T-helper 1 cell treated with Interleukin-12 subunit alpha and Interleukin-12 subunit beta and Interleukin-4 antibody, amounts not matched to agents 30 ng/mL and 1 ng/mL, for 36 hours (primary cell): Measurements from ENCODE around the gene FBXO31. TPM values are rescaled to one million over a fixed set of nuclear protein-coding genes. Genes with fewer than 3 reads are reported as not detected.

Source experiments
- intact Hi-C: fragments of 100-400 bp; cut with micrococcal nuclease; formaldehyde crosslinking; loops from one replicate; pipeline ENCODE4 v1.15.1; 2024
- total RNA-seq: library from RNA; stranded (reverse); gene quantifications from 2 replicates; pipeline ENCODE4 v1.2.3, GENCODE V29; 2022

FBXO31 gene
- total RNA-seq, 1 donor from 2014 or later = 33.0 TPM

DNA sequence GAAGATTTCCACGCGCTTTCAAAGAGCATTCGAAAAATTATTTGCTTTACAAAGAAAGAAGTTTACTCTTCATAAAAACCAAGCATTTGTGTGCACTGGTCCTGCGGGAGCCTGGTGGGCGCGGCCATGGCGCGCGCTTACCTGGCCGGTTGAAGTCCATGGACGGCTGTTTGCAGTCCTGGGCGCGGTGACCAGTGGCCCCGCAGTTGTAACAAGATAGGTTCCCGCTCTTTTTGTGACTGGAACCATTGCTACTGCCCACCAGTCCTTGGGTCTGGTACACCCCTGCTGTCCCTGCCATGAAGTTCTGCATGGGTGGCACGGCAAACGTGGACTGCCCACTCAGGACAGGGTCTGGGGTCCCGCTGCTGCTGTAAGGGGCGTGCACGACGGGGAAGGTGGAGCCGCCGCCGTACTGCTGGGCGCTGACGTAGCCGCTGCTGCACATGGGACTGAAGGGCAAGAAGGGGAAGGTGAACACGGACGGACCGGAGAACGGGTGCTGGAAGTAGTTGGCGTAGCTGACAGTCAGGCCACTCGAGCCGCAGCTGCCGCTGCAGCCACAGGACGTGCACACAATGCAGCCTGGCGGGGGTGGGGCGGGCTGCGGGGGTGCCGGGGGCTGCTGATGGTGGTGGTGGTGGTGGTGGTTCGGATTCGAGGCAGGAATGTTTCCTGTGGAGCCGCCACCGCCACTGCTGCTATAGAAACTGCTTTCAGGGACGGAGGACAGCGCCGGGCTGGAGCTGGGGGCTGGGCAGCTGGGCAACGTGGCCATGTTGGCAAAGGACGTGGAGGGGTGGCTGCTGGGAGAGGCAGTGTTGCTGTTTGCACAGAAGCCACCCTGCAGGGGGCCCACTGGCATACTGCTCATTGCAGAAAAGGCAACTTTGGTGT, 28.0 kb upstream of the FBXO31 start:
- intact Hi-C loops = no loop called here

DNA sequence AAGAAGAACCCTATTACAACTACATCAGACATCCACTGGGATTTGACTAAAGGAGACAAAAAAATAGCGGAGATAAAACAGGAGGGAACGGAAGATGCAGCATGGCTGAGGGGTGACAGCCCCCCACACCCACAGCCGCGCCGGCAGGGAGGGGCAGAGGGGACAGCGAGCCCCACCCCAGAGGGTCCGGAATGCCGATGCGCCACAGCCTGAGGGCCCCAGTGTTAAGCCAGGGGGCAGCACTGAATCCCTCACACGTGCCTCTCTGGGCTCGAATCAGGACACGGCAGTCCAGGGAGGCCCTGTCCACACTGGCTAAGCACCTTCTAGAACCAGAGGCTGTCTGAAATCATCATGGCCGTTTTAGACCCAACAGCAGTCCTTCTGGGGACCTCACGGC, 27.4 kb upstream of the FBXO31 start:
- intact Hi-C loops = no loop called here

DNA sequence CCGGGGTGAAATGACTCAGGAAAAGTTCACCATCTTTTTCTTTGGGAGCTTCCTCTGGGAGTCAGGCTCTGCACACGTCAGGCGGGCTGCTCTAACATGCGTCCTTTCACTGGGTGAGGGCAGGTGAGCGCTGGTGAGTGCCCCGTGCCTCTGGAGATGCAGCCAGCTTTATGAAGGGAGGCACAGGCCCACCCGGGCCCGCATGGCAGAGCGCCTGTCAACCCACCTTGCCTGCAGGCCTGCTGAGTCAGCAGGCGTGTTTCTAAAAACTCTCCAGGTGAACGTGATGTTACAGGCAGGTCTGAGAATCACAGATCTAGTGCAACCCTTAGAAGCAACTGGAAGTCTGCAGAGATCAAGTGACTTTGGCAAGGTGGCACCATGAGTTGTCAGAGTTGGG, 27.0 kb upstream of the FBXO31 start:
- intact Hi-C loops = no loop called here

DNA sequence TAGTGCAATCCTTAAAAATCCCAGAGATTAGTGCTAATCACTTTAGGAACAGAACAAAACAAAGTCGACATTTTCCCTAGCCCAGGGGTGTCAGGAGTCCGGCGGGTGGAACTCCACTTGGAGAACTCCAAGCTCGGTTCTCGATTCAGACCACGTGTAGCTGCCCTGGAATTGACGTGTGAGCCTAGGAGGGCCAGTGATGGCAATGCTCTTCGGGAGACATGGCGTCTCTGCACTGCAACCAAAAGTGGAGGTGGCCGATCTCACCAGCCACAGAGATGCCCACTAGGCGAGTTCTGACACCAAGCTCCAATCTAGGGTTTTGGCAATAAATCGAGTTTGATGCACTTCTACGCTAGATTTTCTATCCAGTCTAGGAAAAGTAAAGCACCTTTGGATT, 26.2 kb upstream of the FBXO31 start:
- intact Hi-C loops = no loop called here

DNA sequence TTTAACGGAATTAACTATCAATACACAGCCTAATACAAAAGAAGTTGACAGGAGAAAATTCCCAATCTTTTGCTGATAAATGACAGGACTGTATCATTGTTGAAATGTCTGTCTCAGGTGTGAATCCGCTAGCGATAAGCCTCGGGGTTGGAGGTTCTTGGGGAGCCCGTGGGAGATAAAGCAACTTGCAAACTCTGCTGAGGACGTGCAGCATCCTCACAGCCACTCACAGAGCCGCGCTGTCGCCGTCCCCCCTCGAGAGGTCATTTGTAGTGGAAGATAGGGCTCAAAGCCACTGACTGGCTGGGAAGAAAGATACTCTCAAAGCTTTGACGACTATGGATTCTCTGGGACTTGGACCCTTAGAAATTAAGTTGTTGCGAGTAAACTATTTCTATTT, 25.6 kb upstream of the FBXO31 start:
- intact Hi-C loops = no loop called here

DNA sequence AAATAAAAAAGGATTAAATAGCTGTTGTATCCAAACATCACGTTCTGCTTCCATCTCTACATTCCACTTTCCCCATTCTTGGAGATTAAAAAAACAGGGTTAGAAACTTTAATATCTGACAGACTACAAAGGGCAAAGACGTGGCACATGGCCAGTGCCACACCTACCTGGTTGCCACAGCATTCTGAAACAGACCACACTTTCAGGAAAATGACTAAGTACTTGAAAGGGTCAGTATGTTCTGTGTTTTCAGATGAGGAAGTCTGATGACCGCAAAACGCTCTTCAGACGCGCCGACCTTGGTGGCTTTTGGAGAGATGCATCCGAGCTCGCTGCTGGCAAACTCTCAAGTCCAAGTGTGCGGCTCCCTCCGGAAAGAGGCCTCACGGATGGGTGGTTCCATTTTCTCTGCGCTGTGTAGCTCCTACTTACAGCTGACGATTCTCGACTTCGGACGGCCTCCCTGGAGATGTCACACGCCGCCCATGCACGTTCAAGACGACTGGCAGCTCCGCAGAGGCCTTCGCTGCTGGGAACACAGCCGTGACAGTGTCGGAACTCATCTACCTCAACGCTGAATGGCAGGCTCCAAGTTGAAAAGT, 24.0 kb upstream of the FBXO31 start:
- intact Hi-C loops = no loop called here

DNA sequence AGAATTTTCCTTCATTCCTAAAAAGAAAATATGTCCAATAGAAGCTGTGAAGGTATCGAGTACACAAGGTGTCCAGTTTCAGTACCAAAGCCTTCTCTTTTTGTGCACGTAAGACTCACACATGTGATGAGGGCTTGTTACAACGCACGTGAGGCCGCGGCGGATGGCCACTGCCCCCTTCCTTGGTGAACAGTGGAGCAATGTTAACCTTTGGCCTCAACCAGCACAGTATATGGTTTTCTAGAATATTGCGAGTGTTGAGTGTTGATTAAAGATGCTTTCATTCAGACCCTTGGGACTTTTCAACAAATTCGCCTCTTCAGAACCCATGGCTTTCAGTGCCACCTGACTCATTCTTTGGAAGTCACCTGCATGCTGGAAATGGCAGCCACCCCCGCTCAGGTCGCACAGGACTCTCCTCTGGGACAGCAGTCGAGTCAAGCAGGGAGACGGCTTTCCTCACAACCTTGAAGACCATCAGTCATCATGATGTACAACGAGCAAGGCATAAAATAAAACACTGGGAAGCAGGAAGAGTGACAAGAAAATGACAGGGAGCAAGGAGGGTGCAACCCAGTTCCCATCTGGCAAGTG, 23.0 kb upstream of the FBXO31 start:
- intact Hi-C loops = no loop called here

DNA sequence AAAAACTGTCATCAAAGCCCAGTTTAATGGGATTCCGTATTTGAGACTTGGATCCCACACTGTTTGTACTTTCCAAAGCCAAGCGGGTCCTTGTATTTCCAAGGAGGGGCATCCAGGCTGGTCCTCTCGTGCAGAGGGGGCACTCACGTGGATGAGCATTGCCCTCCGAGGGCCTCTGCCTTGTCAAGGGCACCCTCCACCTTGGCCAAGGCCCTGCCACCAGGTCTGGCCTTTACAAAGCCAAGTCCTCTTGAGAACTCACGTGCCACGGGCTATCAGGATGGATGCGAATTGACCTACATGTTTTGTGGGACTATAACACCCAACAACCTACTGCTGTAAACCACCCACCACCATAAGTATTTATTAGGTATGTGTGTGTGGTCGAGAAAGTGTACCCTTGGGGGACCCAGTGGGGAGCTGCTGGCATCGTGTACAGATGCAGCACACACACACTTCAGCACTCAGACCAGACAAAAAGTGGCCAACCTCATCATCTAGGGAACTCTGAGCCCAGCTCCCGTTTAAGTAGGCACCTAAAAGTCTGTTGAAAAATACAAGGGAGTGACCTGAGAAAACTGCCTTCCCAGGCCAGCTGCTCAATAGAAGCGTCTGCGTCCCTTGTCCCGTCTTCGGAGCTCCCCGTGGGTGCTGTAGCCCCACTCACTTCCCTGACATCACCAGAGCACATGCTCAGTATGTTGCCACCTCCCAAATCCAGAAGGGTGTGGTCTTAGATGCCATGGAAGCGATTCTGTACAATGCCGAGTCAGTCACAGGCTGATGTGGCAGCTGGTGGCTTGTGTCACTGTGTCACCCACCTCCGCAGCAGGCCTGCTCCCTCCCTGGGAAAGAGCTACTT, 21.4 kb upstream of the FBXO31 start:
- intact Hi-C loops = no loop called here

DNA sequence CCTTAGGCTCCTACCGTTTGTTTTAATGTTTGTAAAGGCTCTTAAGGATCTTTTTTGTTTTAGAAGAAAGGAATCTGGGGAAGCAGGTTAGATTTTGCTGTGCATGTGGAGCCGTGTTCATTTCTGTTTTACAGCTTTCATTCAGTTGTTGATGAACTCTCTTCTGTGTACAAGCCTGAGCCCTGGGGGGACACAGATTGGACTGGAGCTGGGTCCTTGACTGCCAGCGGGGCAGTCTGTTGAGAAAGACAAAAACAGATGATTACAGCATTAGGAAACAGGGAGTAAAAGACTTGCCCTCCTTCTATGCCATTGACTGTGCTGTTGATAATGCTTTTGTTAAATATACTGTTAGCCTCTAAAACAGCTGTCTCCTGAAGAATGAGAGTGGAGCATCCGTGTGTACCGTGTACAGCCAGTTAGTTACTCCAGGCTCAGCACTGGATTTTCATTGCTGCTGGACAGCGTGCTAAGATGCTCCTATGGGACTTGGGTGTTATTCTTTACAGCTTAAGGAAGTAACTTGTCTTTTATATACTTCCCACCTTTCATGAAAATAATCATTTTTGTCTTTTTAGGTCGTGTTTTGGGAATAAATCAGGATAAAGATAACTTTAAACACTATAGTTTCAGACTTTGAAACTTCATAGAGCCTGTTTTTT, 11.7 kb upstream of the FBXO31 start:
- intact Hi-C loops = loop anchor here (2.0 kb wide), 1 partner anchor 371 kb away; no protein-coding TSS in a partner anchor

DNA sequence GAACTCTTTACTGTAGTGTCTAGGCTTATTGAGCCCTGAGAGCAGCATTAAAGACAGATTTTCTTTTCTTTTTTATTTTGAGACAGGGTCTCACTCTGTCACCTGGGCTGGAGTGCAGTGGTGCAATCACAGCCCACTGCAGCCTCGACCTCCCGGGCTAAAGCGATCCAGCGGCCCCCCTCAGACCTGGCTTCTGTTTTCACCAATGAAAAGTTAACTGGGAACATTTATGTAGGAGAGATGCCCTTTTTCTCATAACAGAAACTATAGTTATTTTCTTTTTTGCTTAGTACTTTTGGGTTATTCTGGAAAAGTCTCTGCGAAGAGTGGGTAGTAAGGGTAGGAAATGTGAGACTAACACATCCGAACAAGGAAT, 10.1 kb upstream of the FBXO31 start:
- intact Hi-C loops = loop anchor here (1.0 to 2.0 kb wide), 4 partner anchors 48 to 373 kb away; partner anchors contain the start of gene C16orf95

DNA sequence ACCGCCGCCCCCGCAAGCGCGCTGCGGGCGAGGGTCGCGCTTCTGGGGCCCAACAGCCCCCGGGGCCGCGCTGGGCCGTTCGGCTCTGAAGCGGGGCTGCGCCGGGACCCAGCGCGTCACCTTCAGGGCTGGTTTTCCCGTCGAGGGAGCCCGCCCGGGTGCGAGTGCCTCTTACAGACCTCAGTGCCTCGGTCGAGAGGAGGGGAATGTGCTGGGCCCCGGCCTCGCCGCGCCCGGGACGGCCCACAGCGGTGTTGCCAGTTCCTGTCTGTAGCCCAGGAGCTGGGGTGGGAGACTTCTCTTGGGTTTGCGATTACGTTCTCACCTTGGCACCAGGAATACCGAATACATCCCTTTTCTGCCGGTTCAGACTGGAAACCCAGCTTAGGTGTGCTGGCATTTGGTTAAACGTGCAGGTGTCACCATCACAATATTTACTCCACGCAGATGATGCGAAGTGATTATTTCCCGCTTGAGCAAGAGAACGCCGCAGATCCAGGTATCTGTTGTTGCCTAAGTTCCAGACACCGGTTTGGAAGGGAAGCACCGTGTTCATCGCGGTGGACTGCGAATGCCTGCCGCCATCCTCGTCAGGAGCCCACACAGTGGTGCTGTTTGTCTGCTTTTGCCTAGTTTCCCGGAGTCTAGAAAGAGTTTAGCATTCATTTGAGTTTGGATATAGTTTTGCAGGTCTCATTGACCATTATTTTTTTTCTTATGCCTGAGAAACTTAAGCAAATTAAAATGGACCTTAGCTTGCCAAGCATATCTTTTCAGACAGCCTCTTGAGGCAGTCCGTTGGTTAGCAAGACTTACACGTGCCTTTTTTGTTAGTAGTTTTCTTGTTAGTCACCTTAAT, 9.5 kb upstream of the FBXO31 start:
- intact Hi-C loops = loop anchor here (1.0 kb wide), 1 partner anchor 9 kb away; no protein-coding TSS in a partner anchor

DNA sequence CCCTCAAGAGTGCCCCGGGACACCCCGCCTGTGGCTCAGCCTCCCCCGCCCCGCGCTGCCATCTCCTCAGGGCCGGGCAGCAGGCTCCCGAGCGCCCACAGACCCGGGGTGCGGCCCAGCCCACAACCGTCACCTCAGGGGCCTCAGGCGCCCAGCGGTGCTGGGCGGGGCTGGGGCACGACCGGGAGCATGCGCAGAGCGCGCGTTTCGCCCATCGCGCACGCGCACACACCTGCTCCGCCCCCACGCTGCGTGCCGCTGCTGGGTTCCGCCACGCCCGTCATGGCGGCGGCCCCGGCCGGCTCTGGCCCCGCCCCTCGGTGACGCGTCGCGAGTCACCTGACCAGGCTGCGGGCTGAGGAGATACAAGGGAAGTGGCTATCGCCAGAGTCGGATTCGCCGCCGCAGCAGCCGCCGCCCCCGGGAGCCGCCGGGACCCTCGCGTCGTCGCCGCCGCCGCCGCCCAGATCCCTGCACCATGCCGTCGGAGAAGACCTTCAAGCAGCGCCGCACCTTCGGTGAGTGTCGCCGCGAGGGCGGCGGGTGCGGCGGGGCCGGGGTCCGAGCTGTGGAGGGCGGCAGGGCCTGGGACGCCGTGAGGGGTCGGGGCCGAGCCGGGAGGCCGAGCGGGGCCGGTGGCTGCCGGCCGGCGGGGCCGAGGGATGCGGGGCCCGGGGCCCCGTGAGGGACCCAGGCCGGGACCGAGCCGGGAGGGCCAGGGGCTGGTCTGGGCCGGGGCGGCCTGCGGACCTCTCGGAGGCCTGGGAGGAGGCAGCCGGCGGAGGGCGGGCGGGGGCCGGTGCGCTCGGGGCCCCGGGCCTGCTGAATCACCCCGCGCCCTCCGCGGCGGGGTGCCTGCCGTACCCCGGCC, 8.6 kb upstream of the FBXO31 start, which contains the start of gene MAP1LC3B:
TSS of gene MAP1LC3B (plus strand) at position 387 of the 871 bp plus-strand sequence. CDS start at position 479, 92 bp downstream.
- intact Hi-C loops = loop anchor here (1.0 kb wide), 1 partner anchor 8 kb away; no protein-coding TSS in a partner anchor

DNA sequence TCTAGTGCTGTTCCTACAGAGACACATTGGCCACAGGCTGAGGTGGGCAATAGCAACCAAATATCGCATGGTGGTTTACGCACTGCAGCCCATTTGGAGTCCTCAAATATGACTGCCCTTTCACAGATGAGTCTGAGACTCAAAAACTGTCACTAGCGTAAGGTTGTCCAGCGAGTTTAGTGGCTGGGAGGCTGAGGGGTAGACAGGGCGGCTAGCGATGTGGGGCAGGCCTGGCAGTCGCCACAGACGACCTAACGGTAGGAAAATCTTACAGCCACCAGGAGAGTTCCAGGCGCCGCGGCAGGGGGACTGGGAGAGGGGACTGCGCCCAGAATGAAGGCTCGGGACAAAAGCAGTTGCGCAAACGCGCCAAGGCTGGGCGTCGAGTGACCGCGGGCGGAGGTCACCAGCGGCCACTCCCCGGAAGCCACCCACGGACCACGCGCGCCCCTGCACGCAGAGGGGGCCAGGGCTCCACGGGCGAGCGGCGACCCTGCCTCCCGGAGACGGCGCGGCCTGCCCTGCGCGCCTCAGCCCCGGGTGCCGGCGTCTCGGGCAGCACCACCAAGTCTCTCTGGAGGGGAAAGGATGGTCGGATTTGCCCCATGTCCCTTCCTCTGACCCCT, 7.9 kb upstream of the FBXO31 start:
- intact Hi-C loops = no loop called here

DNA sequence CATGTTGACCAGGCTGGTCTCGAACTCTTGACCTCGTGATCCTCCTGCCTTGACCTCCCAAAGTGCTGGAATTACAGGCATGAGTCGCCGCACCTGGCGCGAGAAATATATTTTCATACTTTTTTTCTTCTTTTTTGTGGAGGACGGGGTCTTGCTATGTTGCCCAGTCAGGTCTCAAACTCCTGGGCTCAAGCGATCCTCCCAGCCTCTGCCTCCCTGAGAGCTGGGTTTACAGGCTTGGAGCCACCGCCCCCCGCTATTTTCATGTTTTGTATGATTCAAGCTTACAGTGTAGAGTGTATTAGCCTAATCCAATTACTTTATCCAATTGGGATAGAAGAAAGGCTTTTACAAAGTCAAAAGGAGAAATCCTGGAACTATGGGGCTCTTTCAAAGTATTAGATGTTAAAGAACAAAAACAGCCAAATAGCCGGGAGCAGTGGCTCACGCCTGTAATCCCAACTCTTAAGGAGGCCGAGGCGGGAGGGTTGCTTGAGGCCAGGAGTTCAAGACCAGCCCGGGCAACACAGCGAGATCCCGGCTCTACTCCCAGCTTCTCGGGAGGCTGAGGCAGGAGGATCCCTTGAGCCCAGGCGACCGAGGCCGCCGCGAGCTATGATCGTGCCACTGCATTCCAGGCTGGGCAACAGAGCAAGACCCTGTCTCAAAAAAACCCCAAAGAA, 7.2 kb upstream of the FBXO31 start:
- intact Hi-C loops = no loop called here

DNA sequence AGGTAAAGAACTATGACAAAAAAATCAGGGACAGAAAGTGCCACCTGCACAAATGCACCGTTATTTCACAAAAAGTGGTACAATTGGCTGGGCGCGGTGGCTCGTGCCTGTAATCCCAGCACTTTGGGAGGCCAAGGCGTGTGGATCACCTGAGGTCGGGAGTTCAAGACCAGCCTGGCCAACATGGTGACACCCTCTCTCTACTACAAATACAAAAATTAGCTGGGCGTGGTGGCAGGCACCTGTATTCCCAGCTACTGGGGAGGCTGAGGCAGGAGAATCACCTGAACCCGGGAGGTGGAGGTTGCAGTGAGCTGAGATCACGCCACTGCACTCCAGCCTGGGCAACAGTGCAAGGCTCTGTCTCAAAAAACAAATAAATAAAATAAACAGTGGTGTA, 6.3 kb upstream of the FBXO31 start:
- intact Hi-C loops = loop anchor here (2.0 kb wide), 1 partner anchor 485 kb away; no protein-coding TSS in a partner anchor

DNA sequence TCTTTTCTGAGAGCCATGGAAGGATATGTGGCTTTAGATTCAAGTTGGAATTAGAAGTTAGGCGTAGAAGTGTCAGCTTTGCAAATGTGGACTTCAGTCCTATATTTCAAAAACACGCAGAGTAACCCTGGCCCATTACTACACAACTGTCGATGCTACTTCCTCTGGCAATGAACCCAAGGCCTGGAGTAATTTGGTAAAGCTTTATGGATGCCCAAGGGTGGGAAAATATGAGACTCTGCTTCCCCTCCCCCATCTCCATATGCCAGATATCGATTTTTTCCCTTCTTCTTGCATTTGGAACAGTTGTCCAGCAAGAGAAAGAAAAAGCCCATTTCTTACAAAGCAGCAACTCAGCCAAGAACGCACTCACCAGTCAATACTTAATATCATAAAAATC, 5.7 kb upstream of the FBXO31 start:
- intact Hi-C loops = loop anchor here (2.0 kb wide), 1 partner anchor 486 kb away; no protein-coding TSS in a partner anchor

DNA sequence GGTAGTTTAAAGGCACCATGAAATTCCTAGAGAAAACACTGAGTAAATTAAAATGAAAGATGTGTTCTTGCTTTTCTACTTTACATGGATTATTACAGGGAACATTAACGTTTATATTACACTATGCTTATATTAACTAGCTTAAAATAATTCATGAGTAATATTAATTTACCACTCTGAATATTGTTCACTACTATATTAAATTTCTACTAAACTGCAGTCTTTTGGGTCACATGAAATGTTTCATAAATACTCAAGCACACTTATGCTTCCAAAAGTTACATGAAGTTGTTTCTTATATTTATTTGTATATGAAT, 5.2 kb upstream of the FBXO31 start:
- intact Hi-C loops = loop anchor here (1.0 to 2.0 kb wide), 4 partner anchors 71 to 833 kb away; partner anchors contain the start of genes C16orf95, MTHFSD and ZCCHC14
